BJ (cell line): ENCODE results near the gene LRRN2. TPM values are rescaled to one million over a fixed set of nuclear protein-coding genes. Genes with fewer than 3 reads are reported as not detected.
"Not testable (repeated sequence)": the region's sequence is repeated elsewhere in the genome, so short reads cannot be mapped to it uniquely, and the experiment has no call there.

Experiments used
- CTCF ChIA-PET: fragments of 350-600 bp; formaldehyde crosslinking; extraction: SDS; loops from one replicate; lab custom pipeline; 2021; ENCODE audit warnings: antibody characterized with exemption, inconsistent platforms; lab: Yijun Ruan, JAX
- POLR2A ChIA-PET: fragments of 300-600 bp; sonication (Branson Sonifier 250); formaldehyde crosslinking; extraction: SDS; loops from one replicate; lab custom pipeline; 2021; ENCODE audit warnings: antibody characterized with exemption; lab: Charles Lee
- DNase-seq: peaks from one replicate; pipeline ENCODE4 v3.0.0-alpha.2; 2011; ENCODE audit warnings: low read depth
- H3K27me3 ChIP-seq: 2 replicates; pipeline ENCODE4 v1.6.0; 2011; ENCODE audit warnings: low read length; ENCODE audit not compliant: control insufficient read depth, insufficient read depth
- H3K36me3 ChIP-seq: 2 replicates; pipeline ENCODE4 v1.5.1; 2011; ENCODE audit warnings: low read length; ENCODE audit not compliant: control insufficient read depth, insufficient read depth
- H3K4me3 ChIP-seq: 2 replicates; pipeline ENCODE4 v1.5.1; 2011; ENCODE audit warnings: low read depth, mild to moderate bottlenecking, control low read depth, low read length
- polyA plus RNA-seq: library from polyadenylated mRNA; depleted of rRNA; stranded (reverse); fragments of >200 nt; gene quantifications from 2 replicates; pipeline ENCODE4 v1.2.3, GENCODE V29; 2011
- TF ChIP-seq, protein P1 (sequence below): IDR thresholded peaks from 2 replicates; pipeline ENCODE4 v1.5.1; 2011; ENCODE audit warnings: low read depth, mild to moderate bottlenecking, control low read depth, inconsistent platforms, low read length, moderate library complexity; ENCODE audit not compliant: insufficient read depth

LRRN2 gene
- polyA plus RNA-seq, 1 experiment: not detected

DNA sequence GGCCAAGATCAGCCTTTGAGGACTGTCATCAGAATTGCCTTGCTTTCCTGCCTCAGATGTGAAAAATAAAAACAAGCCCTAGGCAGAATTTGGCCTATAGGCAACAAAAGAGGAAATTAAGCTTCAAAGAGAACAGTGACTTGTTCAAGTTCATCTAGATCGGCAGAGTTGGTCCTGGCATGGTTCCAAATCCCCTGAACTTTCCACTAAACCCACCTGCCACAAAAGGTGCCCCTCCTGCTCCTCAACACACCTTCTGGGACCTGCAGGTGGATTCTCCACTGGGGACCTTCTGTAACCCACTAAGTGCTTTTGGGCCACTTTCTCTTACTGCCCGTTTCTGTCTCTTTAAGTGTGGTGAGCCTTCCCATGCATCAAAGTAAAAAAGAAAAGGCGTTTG lies 42.5 kb upstream of the LRRN2 start:
- TF ChIP-seq, protein P1, sequence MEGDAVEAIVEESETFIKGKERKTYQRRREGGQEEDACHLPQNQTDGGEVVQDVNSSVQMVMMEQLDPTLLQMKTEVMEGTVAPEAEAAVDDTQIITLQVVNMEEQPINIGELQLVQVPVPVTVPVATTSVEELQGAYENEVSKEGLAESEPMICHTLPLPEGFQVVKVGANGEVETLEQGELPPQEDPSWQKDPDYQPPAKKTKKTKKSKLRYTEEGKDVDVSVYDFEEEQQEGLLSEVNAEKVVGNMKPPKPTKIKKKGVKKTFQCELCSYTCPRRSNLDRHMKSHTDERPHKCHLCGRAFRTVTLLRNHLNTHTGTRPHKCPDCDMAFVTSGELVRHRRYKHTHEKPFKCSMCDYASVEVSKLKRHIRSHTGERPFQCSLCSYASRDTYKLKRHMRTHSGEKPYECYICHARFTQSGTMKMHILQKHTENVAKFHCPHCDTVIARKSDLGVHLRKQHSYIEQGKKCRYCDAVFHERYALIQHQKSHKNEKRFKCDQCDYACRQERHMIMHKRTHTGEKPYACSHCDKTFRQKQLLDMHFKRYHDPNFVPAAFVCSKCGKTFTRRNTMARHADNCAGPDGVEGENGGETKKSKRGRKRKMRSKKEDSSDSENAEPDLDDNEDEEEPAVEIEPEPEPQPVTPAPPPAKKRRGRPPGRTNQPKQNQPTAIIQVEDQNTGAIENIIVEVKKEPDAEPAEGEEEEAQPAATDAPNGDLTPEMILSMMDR: no peak

DNA sequence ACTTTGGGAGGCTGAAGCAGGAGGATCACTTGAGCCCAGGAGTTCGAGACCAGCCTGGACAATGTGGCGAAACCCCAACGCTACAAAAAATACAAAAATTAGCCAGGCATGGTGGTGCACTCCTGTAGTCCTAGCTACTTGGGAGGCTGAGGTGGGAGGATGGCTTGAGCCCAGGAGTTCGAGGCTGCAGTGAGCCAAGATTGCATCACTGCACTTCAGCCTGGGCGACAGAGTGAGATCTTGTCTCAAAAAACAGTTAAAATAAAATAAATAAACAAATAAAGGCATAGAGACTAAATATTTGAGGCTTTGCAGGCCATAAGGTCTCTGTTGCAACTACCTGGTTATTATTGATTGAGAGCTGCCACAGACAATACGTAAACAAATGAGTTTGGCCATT lies 41.9 kb upstream of the LRRN2 start:
- H3K27me3 ChIP-seq: peaks cover 18% of the 10 kb centered on the region
- H3K36me3 ChIP-seq, POLR2A ChIA-PET, DNase-seq, CTCF ChIA-PET, H3K4me3 ChIP-seq: not testable (repeated sequence)

More for the DNA sequence above, 42.5 kb upstream of the LRRN2 start:
- Histone ChIP-seq H3K27me3 (peaks cover 18% of the 10 kb centered on the region), H3K4me3 (no peak overlapping the region), H3K36me3 (no peaks in the 10 kb centered on the region)
- ChIA-PET POLR2A (no interaction called here), CTCF (interaction anchor here (0.6 kb wide), 1 partner anchor 79 kb away, joined by 3 read pairs; no protein-coding TSS in a partner anchor)
- DNase-seq: no peak

DNA sequence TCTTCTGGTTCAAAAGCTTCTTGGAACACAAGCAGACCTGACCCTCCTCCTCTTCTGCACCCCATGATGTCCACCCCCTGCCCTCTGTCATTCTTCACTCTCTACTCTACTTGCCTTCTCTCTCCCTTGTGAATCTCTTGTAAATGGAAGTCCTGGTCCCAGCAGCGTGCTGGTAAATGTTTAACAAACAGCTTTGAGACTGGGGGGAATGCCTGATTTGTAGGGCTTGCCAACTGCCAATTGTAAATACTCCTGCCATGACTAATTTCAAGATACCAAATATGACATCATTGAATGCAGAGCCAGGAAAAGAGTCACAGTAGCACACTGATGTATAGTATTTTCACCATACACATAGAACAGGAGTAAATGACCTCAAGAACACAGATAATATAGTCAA lies 40.9 kb upstream of the LRRN2 start:
- H3K36me3 ChIP-seq: no peaks in the 10 kb centered on the region
- H3K4me3 ChIP-seq: no peak overlapping the region
- ChIA-PET CTCF (interaction anchor here (1.8 kb wide), 1 partner anchor 20 kb away, joined by 6 read pairs; no protein-coding TSS in a partner anchor), POLR2A (no interaction called here)
- peaks cover 13% of the 10 kb centered on the region for H3K27me3 ChIP-seq
- DNase-seq: no peak
- TF ChIP-seq, protein P1: no peak

DNA sequence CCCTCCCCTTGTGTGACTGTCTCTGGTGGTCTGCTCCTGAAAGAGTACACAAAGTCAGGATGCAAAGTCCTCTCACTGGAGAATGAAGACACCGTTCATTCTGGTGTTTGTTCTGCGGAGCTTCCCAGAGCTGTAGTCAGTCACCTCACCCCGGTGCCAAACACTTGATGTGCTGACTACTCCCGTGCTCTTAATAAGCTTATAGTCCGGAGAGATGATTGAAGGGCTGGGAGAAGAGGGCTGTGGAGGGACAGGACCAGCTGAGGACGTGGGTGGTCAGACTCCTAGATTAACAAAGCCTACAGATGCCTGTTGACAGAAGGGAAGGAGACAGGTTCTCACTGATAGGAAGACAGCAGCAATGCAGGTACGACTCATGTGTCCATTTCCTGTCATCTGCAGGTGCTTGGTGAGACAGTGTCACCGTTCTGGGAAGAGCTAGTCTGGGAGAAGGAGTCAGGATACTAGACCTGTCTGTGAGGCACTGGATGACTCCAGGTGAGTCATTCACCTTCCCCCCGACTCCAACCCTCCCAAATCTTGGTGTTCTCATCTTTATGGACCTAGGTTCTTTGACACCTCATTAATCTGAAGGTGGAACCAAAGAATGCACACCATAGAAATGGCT lies 40.4 kb upstream of the LRRN2 start:
- no peak for DNase-seq
- H3K4me3 ChIP-seq: no peak overlapping the region
- H3K27me3 ChIP-seq: peaks cover 9% of the 10 kb centered on the region
- POLR2A ChIA-PET: no interaction called here
- no peaks in the 10 kb centered on the region for H3K36me3 ChIP-seq
- CTCF ChIA-PET: interaction anchor here (1.3 to 1.8 kb wide), 2 partner anchors 19 to 21 kb away, joined by 4 to 6 read pairs; no protein-coding TSS in a partner anchor
- TF ChIP-seq, protein P1: no peak

DNA sequence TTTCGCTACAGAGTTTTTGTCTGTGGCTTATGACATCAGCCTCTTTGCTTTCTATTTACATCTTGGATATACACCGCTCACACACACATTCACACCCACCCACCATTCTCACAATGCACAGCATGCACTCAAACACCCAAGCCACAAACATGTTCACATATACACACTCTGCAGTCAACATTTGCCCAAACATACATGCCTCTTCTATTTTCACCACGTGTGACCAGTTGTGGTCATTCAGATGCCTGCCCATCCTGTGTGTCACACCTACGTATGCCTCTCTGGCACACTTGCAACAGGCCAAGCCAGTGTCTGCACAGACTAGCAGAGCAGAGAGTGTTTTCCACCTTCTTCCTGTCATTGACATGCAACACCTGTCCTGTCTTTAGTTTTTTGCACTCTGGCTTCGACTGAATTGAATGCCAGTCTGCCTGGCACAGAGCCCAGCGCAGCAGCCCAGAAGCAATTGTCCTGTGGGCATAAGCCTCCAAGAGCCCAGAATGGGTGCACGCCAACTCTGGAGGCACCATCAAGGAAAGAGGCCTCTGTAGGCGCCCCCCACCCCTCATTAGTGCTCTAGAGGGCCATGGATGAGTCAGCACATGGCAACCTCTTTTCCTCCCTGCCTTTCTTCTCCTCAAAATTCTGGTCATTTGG lies 37.7 kb upstream of the LRRN2 start:
- no peaks in the 10 kb centered on the region for H3K36me3 ChIP-seq
- ChIA-PET POLR2A (no interaction called here), CTCF (no interaction called here)
- DNase-seq: no peak
- no peak overlapping the region for H3K4me3 ChIP-seq
- TF ChIP-seq, protein P1: no peak
- peaks cover 1% of the 10 kb centered on the region for H3K27me3 ChIP-seq
